ENCODE measurements around the gene RPS21.

Gene RPS21

GRCh38 chr20:62426699-62427131, 39.8 kb downstream of the RPS21 start:
- DNase-seq (ENCODE audit: low read depth in 3 of 3), result no peak

DNA sequence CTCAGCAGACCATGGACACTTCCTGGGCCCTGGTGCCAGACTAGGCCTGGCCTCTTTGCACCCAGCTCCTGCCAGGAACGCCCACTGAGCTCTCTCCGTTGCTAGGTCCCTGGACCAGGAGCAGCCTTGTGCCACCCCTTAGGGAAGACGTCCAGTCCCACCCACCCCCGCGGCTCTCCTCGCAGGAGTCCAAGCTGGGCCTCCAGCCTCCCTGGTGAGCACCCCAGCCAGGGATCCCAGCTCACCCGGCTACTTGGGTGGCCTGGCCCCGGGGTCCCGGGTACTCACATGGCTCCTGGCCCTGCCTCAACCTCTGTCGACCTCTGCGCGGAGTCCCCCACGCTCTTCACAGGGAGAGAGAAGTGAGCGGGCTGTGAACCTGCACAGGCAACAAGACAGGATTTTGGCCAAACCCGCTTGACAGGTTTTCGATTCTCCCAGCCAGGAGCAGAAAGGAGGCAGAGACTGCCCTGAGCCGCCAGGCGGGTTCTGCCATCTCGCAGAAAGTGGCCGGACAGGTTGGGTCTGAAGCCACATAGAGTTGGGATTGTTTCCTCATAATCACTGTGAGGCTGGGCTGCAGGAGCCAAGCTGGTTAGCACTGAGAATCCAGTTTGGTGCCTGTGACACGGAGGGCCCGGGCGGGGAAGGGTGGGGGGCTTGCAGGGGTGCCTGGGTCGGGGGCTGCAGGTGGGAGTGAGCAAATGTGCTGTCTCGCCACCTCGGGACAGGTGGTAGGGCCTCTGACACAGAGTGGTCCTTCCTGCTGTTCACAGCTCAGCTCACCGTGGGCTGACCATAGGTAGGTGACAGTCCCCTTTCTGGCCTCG, 40.5 kb downstream of the RPS21 start, which contains the start of gene RBBP8NL:
Gene RBBP8NL, minus strand, starts transcription at position 368 of the 830 bp plus-strand sequence. CDS start 7,892 bp downstream, outside the sequence.
- no peak for DNase-seq (ENCODE audit: low read depth in 3 of 3)

DNA sequence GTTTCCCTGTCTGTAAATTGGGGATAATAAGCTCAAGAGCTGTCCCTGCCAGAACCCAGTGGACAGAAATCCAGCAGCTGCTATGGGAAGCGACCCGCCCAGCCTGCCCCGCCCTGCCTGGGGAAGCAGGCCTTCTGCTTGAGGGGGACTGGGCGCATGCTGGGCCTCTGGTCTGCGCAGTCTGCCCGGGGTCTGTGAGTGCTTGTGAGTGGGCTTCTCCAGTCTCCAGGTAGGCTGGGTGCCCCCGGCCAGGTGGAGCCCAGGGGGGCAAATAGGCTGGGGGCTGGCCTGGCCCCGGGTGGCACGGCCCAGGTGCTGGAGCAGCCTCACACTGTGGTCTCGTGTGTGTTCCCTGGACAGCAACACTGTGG, 41.1 kb downstream of the RPS21 start:
- DNase-seq (ENCODE audit: low read depth in 3 of 3), result no peak

DNA sequence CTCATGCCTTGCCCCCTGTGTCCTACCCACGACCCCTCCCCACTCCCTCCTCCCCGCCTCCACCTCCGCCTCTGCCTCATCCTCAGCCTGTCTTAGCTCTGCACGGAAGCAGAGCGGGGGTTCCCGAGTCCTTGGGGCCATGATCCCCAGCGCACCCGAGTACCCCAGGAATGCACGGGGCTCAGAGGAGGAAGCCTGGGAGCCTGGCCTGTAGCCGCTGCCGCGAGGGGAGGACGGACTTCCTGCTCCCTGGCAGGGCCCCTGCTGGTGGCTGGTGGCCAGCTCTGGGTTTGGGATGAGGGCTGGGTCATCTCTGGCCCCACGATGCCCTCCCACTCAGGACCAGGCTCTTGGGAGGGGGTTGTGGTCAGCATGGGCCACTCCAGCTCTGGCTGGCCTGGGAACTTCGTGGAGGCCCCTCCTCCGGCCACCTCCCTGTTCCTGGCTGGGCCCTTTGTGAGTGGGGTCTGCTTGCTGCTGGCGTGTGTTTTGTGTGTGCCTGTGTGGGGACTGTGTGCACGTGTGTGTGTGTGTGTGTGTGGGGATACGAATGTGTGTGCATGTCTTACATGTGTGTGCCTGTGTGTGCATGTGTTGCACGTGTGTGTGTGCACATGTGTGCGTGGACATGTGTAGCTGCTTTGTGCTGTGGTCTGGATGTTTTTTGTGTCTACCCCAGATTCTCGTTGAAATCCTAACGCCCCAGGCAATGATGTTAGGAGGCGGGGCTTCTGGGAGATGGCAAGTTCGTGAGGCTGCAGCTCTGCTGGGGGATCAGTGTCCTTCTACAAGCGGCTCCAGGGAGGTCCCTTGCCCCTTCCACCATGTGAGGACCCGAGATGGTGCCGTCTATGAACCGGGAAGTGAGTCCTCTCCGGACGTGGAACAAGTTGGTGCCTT, 41.7 kb downstream of the RPS21 start:
- DNase-seq (ENCODE audit: low read depth in 3 of 3), result no peak

DNA sequence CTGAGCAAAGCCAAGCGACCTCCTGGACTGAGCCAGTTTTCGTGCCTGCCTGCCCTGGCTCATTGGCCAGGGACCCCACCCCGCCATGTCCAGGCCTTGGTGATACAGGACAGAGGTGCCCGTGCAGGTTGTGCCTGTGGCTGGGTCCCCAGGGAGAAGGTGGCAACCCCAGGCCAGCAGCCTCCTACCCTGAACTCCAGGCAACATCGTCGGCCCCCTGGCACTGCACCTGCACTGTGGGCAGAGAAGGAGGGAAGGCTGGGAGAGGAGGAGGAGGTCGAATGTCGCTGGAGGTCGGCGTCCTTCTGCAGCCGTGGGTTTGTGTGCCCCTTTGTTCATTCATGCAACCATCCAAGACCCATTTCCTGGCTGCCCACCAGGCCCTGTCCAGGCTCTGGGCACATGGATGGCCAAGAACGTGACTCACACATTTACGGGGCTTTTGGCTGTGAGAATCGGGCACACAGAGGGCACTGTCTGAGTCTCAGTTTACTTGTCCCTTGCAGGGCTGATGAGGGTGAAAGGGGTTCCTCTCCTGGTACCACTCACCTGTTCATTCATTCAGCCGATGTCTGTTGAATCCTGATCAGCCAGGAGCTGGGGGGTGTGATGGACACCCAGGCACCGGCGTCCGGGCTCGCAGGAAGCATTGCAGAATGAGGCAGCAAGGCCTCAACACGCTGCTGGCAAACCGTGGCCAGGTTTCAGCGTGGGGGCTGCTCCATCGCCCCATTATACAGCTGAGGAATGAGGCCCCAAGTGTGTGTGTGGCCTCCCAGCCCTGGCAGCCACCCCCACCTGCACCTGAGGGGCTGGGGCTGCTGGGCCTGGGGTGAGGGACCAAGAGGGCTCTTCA, 42.8 kb downstream of the RPS21 start:
- DNase-seq (ENCODE audit: low read depth in 3 of 3), result no peak

DNA sequence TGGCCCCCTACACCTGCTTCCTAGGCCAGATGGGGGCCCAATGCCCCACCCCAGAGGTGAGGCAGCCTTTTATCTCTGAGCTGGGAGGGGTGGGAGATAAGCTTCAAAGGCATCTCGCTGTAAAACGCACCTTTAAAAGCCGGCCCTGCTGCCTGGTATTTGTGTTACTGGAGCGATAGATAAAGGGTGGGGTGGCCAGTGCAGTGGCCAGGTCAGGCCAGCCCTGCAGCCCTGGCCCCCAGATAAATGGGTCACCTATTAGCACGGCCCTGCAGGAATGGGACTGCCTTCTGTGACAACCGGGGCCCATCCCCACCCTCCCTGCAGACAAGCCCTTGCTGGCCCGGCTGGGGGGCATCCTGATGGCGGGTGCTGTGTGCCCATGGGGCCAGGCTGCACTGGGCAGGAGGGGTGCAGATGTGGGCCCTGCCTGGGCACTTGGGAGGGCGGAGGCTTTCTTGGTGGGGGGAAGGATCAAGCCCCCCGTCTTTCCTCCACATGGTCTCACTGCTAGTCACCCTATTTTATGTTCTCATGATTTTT, 43.5 kb downstream of the RPS21 start:
- no peak for DNase-seq (ENCODE audit: low read depth in 3 of 3)

DNA sequence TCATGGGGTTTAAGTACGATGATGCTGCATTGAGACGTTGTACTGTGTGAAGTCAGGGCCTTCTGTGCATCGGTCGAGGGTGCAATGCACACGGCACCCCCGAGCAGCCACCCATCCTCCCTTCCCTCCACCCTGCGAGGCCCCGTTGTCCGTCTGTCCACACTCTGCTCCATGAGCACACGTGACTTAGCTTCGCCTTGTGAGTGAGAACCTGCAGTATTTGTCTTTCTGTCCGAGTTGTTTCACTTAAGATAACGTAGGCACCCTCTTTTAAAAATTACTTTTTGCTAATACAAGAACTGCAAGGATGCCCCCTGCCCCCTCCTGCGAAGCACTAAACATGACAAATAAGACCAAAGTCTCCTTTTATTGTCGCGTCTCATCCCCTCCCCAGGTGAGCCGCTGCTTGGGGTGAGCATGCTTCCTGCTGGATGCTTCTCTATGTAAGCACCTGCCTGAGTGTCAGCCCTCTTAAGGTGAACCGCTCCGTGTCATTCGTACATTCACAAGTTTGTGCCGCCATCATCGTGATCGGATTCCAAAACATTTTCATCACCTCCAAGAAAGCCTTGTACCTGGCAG, 44.1 kb downstream of the RPS21 start:
- no peak for DNase-seq (ENCODE audit: low read depth in 3 of 3)

- DNase-seq (ENCODE audit: low read depth in 3 of 3), result no peak
Observed at GRCh38 chr20:62433658-62434497, 47.0 kb downstream of the RPS21 start.

- no peak for DNase-seq (ENCODE audit: low read depth in 3 of 3)
Observed at GRCh38 chr20:62436692-62437091, 49.8 kb downstream of the RPS21 start.

DNA sequence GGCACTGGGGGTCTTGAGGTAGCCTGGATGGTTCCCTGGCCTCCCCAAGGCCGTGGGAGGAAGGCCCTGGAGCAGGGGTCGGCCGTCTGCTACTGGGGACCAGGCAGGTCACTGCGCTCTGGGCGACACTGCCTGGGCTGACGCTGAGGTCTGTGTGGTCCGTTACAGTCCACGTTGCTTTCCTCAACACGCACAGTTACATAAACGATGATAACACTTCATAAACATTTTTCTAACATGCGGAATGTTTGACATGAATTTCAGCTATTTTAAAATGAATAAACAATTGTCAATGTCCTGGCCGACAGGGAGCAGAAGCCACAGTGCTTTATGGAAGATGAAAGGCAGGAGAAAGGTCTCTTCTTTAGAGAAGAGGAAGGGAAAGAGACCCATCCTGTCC, 50.6 kb downstream of the RPS21 start:
- DNase-seq (ENCODE audit: low read depth in 3 of 3), result no peak

- DNase-seq (ENCODE audit: low read depth in 3 of 3), result no peak
Observed at GRCh38 chr20:62437927-62438326, 51.0 kb downstream of the RPS21 start.
